SK-N-SH treated with all-trans-retinoic acid at 6 μM for 48 hours (cell line): ENCODE measurements around the gene SLC25A26.

ENCODE experiments used
- ARNTL ChIP-seq: fragments of 450-650 bp; formaldehyde crosslinking; IDR thresholded peaks from 2 replicates; pipeline ENCODE4 v1.5.0; 2020; ENCODE audit warnings: low read depth, mild to moderate bottlenecking, moderate library complexity, borderline replicate concordance
- BACH2 ChIP-seq: fragments of 250-450 bp; sonication (Bioruptor Pico); IDR thresholded peaks from 2 replicates; pipeline ENCODE4 v1.9.0; 2021; ENCODE audit warnings: mild to moderate bottlenecking, borderline replicate concordance
- CSRNP3 ChIP-seq: fragments of 250-450 bp; sonication (Bioruptor Pico); IDR thresholded peaks from 2 replicates; pipeline ENCODE4 v1.5.1; 2021; ENCODE audit warnings: mild to moderate bottlenecking, moderate library complexity
- ESRRG ChIP-seq: fragments of 250-450 bp; sonication (Bioruptor Pico); IDR thresholded peaks from 2 replicates; pipeline ENCODE4 v1.6.1; 2021; ENCODE audit warnings: mild to moderate bottlenecking
- GLIS3 ChIP-seq: fragments of 250-450 bp; sonication (Bioruptor Pico); IDR thresholded peaks from 2 replicates; pipeline ENCODE4 v1.5.0; 2020; ENCODE audit warnings: mild to moderate bottlenecking, moderate library complexity
- ISL1 ChIP-seq: fragments of 250-450 bp; sonication (Bioruptor Pico); IDR thresholded peaks from 2 replicates; pipeline ENCODE4 v2.1.2; 2022; ENCODE audit warnings: mild to moderate bottlenecking, moderate library complexity
- OSR1 ChIP-seq: fragments of 250-450 bp; sonication (Bioruptor Pico); IDR thresholded peaks from 2 replicates; pipeline ENCODE4 v1.8.0; 2022; ENCODE audit warnings: moderate library complexity, mild to moderate bottlenecking, inconsistent platforms
- PATZ1 ChIP-seq: fragments of 250-450 bp; sonication (Bioruptor Pico); IDR thresholded peaks from 2 replicates; pipeline ENCODE4 v1.8.0; 2020; ENCODE audit warnings: mild to moderate bottlenecking, moderate library complexity, borderline replicate concordance
- SNAI2 ChIP-seq: fragments of 250-450 bp; sonication (Bioruptor Pico); IDR thresholded peaks from 2 replicates; pipeline ENCODE4 v1.5.0; 2020; ENCODE audit warnings: mild to moderate bottlenecking, moderate library complexity
- TCF4 ChIP-seq: fragments of 250-450 bp; sonication (Bioruptor Pico); IDR thresholded peaks from 2 replicates; pipeline ENCODE4 v1.8.0; 2021; ENCODE audit warnings: mild to moderate bottlenecking, moderate library complexity, borderline replicate concordance
- TSHZ2 ChIP-seq: fragments of 250-450 bp; sonication (Bioruptor Pico); IDR thresholded peaks from 2 replicates; pipeline ENCODE4 v1.5.0; 2020; ENCODE audit warnings: mild to moderate bottlenecking, moderate library complexity
- ZFP3 ChIP-seq: fragments of 250-450 bp; sonication (Bioruptor Pico); IDR thresholded peaks from 2 replicates; pipeline ENCODE4 v1.5.0; 2020; ENCODE audit warnings: mild to moderate bottlenecking, moderate library complexity
- ZFP30 ChIP-seq: fragments of 450-650 bp; formaldehyde crosslinking; IDR thresholded peaks from 2 replicates; pipeline ENCODE4 v1.5.0; 2022; ENCODE audit warnings: mild to moderate bottlenecking, moderate library complexity
- ZNF565 ChIP-seq: fragments of 450-650 bp; formaldehyde crosslinking; conservative IDR thresholded peaks from 2 replicates; pipeline ENCODE4 v1.5.0; 2020; ENCODE audit warnings: low read depth, mild to moderate bottlenecking, moderate library complexity

GRCh38 chr3:66410976-66411375 lies 190.2 kb downstream of the SLC25A26 start:
- no peak for TF ChIP-seq ISL1
- no peak for TF ChIP-seq TSHZ2
- no peak for TF ChIP-seq ZFP30 (CRISPR knock-in tag)
- no peak for TF ChIP-seq BACH2 (CRISPR knock-in tag)
- no peak for TF ChIP-seq ARNTL (CRISPR knock-in tag)
- TF ChIP-seq ZFP3 (CRISPR knock-in tag): no peak
- no peak for TF ChIP-seq PATZ1 (CRISPR knock-in tag)
- TF ChIP-seq ESRRG (CRISPR knock-in tag): no peak
- no peak for TF ChIP-seq GLIS3 (CRISPR knock-in tag)
- TF ChIP-seq SNAI2 (CRISPR knock-in tag): no peak
- no peak for TF ChIP-seq ZNF565 (CRISPR knock-in tag)
- TF ChIP-seq TCF4 (CRISPR knock-in tag): no peak
- TF ChIP-seq CSRNP3 (CRISPR knock-in tag): no peak
- TF ChIP-seq OSR1 (CRISPR knock-in tag): no peak
